ENCODE data around the gene C16orf90.
"Not testable (repeated sequence)": the region's sequence is repeated elsewhere in the genome, so short reads cannot be mapped to it uniquely, and the experiment has no call there.

The C16orf90 gene, protein sequence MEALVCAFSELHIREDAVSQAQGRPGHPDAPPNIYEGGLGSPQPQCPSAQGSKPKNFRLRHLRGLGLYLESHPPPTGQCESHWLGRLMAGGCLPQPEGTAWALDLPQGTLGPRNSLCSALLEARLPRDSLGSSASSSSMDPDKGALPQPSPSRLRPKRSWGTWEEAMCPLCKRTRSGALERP

DNA sequence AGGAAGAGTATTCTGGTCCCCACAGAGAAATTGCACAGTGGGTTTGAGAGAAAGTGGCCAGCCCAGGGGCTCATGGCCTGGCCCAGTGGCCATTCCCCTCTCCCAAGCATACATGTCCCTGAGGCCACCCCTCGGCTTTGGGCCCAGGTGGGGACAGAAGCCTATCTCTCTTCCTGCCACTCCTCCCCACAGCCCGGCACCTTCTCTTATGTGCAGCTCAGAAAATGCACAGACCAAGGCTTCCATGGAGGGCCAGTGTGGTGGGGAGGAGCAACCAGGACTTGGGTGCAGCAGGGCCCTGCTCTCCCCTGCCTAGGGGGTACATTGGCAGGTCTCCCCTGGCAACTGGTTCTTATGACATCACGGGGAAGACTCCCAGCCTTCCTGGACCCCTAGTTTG lies at the start of gene C16orf90:
Gene C16orf90 (minus strand): TSS at position 314 of the 400 bp plus-strand sequence. CDS start 68 bp downstream, at position 246.
- no peak for DNase-seq (ENCODE audit: low read depth in 2 of 2)

DNA sequence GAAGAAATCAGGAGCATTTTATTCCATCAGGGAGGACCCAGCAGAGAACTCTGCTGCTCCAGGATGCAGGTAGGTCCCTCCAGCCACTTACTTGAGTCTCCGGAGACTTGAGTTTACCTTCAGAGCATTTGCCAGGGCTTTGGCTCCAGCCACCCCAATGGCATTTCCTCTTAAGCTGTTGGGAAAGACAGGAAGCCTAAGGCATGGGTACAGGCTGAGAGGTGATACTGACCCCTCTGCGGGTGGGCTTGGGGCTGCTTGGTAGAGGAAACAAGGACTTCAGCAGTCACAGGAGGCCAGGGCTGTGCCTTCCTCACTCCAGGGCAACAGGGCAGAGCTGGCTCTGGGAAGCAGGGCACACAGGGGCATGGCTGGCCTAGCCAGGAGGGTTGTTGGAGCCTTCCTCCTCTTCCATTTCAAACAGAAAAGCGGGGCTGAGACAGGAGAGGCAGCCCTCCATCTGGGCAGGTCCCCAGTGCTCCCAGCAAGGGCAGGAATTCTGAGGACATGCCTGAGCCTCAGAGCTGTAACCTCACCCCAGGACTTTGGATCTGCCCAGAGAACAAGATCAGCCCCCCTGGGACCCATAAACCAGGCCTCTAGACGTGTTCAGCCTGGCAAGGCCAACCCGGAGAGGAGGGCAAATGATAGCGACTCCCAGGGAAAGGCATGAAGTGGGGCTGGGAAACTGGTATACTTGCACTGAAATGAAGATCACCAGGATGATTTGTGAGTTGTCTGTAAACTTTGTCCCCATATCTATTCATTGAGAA lies 47.5 kb upstream of the C16orf90 start:
- no peak for DNase-seq (ENCODE audit: low read depth in 2 of 2)

DNA sequence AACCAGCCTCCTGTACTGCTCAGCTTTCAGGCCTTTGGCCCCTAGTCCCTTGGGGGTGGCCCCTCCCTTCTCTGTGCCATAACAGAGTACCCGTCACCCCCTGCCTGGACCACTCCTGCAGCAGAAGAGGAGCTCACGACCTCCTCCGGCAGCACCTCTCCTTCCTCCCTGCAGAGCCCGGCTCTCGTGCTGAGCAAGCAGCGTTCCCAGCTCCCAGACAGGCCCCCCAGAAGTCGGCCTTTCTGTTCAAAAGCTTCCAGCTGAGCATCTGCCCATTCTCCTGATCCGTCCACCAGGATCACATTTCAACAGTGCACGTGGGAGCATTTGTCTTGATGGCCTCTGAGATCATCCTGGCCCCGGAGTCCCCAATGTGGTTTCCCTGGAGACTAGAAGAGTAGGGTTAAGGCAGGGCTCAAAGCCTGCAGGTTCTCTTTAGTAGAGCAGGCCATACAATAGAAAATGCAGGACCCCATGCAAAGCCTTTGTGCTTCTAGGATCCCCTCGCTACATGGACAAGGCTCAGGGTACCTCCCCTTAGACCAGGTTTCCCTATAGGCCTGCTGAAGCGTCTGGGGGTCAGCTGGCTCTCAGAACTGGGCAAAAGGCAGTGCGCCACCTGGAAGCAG lies 46.4 kb upstream of the C16orf90 start:
- no peak for DNase-seq (ENCODE audit: low read depth in 2 of 2)

DNA sequence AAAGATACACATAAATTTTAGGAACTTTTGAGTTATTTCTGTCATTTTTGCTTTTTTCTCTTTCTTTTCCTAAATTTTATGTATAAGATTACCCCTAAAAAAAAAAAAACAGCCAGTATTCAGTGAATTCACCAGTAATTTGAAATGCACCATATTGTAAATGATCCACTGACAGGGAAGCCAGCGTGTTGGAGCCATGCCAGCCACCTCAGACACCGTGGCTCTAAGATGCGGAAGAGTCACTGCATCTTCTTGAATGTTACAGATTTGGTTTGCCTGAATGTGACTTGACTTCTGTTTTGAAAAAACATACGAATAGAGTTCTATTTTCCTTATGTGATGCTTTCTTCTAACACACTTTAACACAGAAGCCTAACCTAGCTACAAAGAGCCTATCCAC lies 42.9 kb upstream of the C16orf90 start:
- no peak for DNase-seq (ENCODE audit: low read depth in 2 of 2)

- no peak for DNase-seq (ENCODE audit: low read depth in 2 of 2)
Observed at GRCh38 chr16:3536851-3537250, 41.6 kb upstream of the C16orf90 start.

DNA sequence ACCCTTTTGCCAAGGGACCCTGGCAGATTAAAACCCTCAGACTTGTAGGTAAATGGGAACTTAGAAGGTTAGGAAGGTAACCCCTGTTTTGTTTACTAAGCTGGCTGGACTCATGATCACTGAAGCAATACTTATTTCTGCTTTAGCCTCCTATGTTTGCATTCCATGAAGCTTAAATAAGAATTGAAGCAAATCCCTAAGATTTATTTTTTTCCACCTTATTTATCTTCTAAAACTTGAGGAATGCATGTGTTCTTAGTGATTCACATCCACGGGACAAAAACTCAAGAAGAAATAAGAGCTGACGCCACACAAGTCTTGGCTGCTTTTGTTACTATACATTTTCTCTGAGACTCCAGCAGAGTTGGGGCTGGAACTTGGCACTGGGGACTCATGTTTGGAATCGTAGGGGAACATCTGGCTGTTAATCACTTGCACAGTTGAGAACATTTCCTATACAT lies 41.0 kb upstream of the C16orf90 start:
- DNase-seq (ENCODE audit: low read depth in 2 of 2): peak; percentile 68

DNA sequence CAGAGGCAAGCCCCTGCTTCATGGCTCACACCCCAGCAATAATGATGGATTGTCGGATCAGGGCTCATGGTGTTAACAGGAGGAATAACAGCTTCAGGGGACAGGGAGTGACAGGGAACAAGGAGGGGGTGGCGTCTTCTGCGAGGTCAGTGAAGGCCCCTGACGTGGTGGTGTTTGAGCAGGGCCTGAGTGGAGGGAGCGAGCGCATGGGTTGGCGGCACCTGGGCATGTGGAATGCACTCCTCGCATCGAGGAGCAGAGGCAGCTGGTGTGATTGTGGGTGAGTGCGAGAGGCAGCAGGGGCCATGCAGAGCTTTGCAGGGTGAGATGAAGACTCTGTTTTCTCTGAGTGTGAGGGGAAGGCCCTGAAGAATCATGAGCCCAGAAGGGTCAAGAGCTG lies 38.8 kb upstream of the C16orf90 start:
- no peak for DNase-seq (ENCODE audit: low read depth in 2 of 2)

DNA sequence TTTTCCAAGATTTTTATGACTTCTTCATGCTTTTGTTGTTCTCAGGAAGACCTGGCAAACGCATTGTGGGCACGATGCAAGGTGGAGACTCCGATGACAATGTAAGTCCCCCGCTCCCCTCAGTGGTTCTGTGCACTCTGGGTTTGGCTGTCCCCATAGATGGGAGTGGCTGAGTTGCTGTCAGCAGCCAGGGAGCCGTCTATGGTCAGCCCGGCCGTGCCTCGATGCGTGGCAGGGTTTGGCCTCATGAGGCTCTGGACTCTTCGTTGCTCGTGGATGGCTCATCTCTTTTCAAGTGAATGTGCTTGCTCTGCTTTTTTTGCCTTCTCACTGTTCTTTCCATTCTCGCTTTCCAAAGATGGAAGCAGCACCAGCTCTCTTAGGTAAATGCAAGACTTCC lies 37.5 kb upstream of the C16orf90 start:
- no peak for DNase-seq (ENCODE audit: low read depth in 2 of 2)

DNA sequence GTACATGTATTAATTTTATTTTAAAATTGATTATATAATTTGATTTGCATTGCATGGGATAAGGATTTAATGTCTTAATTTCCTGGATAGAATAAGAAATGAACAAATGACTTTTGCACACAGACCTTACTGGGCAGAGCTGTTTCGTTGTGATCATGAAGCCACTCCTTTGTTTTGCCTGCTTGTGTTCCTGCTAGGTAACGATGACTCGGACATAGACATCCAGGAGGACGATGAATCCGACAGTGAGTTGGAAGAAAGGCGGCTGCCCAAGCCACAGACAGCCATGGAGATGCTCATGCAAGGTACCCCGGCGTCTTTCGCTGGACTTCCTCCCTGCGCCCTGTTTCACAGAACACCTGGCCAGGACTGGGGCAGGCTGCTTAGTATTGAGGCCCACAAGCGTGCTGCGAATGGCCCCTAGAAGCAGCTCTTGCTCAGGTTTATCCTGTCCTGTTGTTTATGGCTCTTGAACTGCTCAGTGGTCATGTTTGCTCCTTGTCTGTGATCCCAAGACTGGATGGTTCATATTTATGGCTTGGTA lies 35.2 kb upstream of the C16orf90 start:
- no peak for DNase-seq (ENCODE audit: low read depth in 2 of 2)

DNA sequence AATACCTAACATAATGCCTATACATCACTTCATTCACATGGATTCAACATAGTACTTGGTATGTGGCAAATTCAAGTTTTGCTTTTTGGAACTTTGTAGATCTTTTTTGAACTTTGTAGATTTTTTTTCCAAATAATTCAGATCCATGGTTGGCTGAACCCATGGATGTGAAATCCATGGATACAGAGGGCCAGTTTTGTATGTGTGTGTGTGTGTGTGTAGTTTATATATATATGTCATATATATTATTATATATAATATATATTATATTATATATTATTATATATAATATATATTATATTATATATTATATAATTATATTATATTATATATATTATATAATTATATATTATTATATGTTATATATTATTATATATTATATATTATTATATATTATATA lies 33.9 kb upstream of the C16orf90 start:
- DNase-seq (ENCODE audit: low read depth in 2 of 2): no peak

DNA sequence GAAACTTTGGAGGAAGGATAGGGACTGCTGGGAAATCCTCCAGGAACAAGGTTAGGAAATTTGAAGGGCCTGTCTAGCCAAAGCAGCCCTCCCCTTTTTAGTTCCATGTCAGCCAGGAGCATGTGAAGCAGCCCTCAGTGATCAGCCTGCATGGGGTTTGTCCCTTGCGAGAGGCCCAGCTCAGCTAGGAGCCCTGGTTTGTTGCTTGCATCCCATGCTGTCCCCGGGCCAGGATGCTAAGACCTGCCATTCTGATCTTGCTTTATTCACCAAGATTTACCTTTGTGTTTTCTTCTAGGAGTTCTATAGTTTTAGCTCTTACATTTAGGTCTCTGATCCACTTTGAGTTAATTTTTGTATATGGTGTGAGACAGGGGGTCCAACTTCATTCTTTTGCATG lies 33.1 kb upstream of the C16orf90 start:
- DNase-seq (ENCODE audit: low read depth in 2 of 2): no peak

DNA sequence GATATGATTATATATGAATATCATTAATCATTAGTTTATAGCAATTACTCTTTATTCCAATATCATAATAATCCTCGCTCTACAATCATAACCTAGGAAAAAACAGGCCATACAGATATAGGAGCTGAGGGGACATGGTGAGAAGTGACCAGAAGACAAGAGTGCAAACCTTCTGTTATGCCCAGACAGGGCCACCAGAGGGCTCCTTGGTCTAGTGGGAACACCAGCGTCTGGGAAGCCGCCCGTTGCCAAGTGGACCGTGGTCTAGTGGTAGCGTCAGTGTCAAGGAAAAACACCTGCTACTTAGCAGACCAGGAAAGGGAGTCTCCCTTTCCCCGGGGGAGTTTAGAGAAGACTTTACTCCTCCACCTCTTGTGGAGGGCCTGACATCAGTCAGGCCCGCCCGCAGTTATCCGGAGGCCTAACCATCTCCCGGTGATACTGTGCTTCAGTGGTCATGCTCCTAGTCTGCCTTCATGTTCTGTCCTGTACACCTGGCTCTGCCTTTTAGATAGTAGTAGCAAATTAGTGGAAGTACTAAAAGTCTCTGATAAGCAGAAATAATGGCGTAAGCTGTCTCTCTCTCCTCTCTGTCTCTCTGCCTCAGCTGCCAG lies 32.0 kb upstream of the C16orf90 start:
- not testable (repeated sequence) for DNase-seq (ENCODE audit: low read depth in 2 of 2)

- no peak for DNase-seq (ENCODE audit: low read depth in 2 of 2)
Observed at GRCh38 chr16:3525951-3526350, 30.7 kb upstream of the C16orf90 start.

- no peak for DNase-seq (ENCODE audit: low read depth in 2 of 2)
Observed at GRCh38 chr16:3523281-3523680, 28.0 kb upstream of the C16orf90 start.

- no peak for DNase-seq (ENCODE audit: low read depth in 2 of 2)
Observed at GRCh38 chr16:3520841-3521240, 25.6 kb upstream of the C16orf90 start.

DNA sequence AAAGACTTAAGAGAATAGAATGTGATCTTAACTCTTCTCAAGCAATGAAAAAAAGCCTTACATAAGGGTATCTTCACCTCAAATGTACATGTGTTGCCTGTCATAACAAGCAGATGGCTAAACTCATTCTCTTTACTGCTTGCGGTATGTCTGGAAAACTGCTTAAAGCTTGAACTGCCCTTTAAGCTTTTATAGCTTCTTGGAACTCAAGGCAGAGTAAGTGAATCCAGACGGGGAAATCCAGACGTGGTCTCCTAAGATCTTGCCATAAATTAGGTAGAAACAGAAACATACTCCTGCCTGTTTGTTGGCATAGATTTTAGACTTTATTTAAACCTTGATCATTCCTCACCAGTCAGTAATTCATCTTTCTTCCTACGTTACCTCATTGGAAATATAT lies 25.1 kb upstream of the C16orf90 start:
- DNase-seq (ENCODE audit: low read depth in 2 of 2): peak; percentile 90 to 91

DNA sequence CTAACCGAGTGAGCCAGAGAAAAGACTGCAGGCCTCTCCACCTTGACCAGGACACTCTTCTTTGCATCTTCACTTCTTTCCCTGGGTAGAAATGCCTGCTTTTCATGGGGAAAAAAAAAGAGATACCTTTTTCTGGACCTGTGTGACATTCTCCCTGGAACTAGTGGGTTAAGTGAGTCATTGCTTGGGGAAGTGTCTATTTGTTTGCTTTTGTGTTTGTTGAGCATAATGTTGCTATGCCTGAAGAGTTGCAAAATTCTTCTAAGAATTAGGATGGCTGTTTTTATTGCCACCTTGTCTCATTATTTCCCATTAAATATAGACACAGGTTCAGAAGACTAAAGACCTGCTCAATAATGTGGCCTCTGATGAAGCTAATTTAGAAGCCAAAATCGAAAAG lies 24.3 kb upstream of the C16orf90 start:
- DNase-seq (ENCODE audit: low read depth in 2 of 2): no peak

- DNase-seq (ENCODE audit: low read depth in 2 of 2): no peak
Observed at GRCh38 chr16:3518986-3519348, 23.7 kb upstream of the C16orf90 start.

GRCh38 chr16:3518292-3518985 lies 23.1 kb upstream of the C16orf90 start:
- DNase-seq (ENCODE audit: low read depth in 2 of 2): no peak

- DNase-seq (ENCODE audit: low read depth in 2 of 2): no peak
Observed at GRCh38 chr16:3515897-3516296, 20.6 kb upstream of the C16orf90 start.

DNA sequence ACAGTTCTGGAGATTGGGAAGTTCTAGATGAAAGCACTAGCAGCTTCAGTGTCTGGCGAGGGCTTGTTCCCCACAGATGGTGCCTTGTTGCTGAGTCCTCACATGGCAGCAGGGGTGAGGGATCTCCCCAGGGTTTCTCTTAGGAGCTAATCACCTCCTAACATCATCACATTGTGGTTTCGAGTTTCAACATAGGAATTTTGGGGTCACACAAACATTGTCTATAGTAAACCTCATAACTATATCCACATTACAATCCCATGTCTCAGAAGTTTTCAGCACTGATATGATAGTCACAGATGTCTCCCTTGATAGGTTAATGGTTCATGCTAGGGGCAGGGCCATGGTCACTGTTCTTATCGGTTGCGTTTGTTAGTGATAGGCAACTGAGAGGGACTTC lies 19.3 kb upstream of the C16orf90 start:
- no peak for DNase-seq (ENCODE audit: low read depth in 2 of 2)
